KMS-11 (cell line): ENCODE measurements around the gene ADAM15.

Source experiments
- H2AFZ ChIP-seq: fragments of 200-600 bp; sonication (generic); 2 replicates; pipeline ENCODE4 v1.6.1; 2016; ENCODE audit warnings: antibody characterized with exemption, mixed run types, low read depth
- H3K27ac ChIP-seq: fragments of 200-600 bp; sonication (generic); 2 replicates; pipeline ENCODE4 v1.6.1; 2016; ENCODE audit warnings: mild to moderate bottlenecking, mixed run types
- H3K27me3 ChIP-seq: fragments of 200-600 bp; sonication (generic); 2 replicates; pipeline ENCODE4 v1.6.1; 2017; ENCODE audit warnings: mild to moderate bottlenecking, low read depth, mixed run types, moderate library complexity; ENCODE audit not compliant: insufficient read depth
- H3K36me3 ChIP-seq: fragments of 200-600 bp; sonication (generic); 2 replicates; pipeline ENCODE4 v1.6.1; 2017; ENCODE audit warnings: mild to moderate bottlenecking, mixed run types; ENCODE audit not compliant: insufficient read depth
- H3K4me1 ChIP-seq: fragments of 200-600 bp; sonication (generic); 2 replicates; pipeline ENCODE4 v1.6.1; 2016; ENCODE audit warnings: mild to moderate bottlenecking, low read depth, mixed run types; ENCODE audit not compliant: poor library complexity, severe bottlenecking
- H3K4me2 ChIP-seq: fragments of 200-600 bp; sonication (generic); 2 replicates; pipeline ENCODE4 v1.7.0; 2016; ENCODE audit warnings: mild to moderate bottlenecking, mixed run types
- H3K4me3 ChIP-seq: fragments of 200-600 bp; sonication (generic); IDR thresholded peaks from 2 replicates; pipeline ENCODE4 v1.6.1; 2017; ENCODE audit warnings: low read depth, low read length, mixed read lengths; ENCODE audit not compliant: insufficient read depth
- H3K79me2 ChIP-seq: fragments of 200-600 bp; sonication (generic); 2 replicates; pipeline ENCODE4 v1.6.1; 2016; ENCODE audit warnings: low read depth, mixed run types; ENCODE audit not compliant: insufficient read depth
- H3K9ac ChIP-seq: fragments of 200-600 bp; sonication (generic); 2 replicates; pipeline ENCODE4 v1.6.1; 2016; ENCODE audit warnings: mild to moderate bottlenecking, mixed run types
- H4K20me1 ChIP-seq: fragments of 200-600 bp; sonication (generic); 2 replicates; pipeline ENCODE4 v1.6.1; 2016; ENCODE audit warnings: mild to moderate bottlenecking, mixed run types; ENCODE audit not compliant: insufficient read depth
- TF ChIP-seq, protein P1 (sequence below): fragments of 200-600 bp; sonication (generic); conservative IDR thresholded peaks from 2 replicates; pipeline ENCODE4 v1.6.1; 2017; ENCODE audit warnings: low read depth, mild to moderate bottlenecking, antibody characterized with exemption, low read length, moderate library complexity, mixed read lengths

Gene ADAM15

DNA sequence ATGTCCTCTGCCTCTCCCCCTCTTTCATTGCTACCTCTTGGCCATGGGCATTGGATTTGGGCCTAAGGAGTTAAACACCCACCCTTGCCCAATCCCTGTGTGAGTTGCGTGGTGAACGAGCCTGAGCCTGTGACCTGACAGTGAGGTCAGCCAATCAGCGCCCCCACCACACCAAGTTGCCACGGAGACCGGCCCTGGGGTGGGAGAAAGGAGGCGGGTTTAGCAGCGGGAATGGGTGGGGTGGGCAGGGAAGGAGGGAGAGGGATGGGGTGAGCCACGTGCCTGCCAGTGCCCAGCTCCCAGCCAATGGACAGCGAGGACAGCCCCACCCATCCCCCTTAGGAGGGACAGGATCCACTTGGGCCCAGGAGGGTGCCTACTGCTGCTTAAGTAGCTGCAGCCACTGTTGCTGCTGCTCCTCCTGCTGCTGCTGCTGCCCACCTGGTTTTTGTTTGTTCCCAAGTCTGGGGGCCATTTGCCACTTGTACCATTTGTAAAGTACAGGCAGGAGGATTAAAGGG, 39.0 kb upstream of the ADAM15 start:
- peaks cover 7% of the 10 kb centered on the region; the same call in 1 of the 2 replicates for H3K36me3 ChIP-seq
- H3K9ac ChIP-seq: no peak overlapping the region
- no peaks in the 10 kb centered on the region for H3K27me3 ChIP-seq
- H3K4me3 ChIP-seq: no peak overlapping the region
- H3K79me2 ChIP-seq: peaks cover 15% of the 10 kb centered on the region; the same call in 1 of the 2 replicates
- no peak overlapping the region for H3K4me2 ChIP-seq
- no peak overlapping the region for H2AFZ ChIP-seq
- H3K27ac ChIP-seq: no peak overlapping the region; the same call in 1 of the 2 replicates
- H4K20me1 ChIP-seq: no peaks in the 10 kb centered on the region
- H3K4me1 ChIP-seq: peaks cover 17% of the 10 kb centered on the region
- TF ChIP-seq, protein P1, sequence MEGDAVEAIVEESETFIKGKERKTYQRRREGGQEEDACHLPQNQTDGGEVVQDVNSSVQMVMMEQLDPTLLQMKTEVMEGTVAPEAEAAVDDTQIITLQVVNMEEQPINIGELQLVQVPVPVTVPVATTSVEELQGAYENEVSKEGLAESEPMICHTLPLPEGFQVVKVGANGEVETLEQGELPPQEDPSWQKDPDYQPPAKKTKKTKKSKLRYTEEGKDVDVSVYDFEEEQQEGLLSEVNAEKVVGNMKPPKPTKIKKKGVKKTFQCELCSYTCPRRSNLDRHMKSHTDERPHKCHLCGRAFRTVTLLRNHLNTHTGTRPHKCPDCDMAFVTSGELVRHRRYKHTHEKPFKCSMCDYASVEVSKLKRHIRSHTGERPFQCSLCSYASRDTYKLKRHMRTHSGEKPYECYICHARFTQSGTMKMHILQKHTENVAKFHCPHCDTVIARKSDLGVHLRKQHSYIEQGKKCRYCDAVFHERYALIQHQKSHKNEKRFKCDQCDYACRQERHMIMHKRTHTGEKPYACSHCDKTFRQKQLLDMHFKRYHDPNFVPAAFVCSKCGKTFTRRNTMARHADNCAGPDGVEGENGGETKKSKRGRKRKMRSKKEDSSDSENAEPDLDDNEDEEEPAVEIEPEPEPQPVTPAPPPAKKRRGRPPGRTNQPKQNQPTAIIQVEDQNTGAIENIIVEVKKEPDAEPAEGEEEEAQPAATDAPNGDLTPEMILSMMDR: no peak

DNA sequence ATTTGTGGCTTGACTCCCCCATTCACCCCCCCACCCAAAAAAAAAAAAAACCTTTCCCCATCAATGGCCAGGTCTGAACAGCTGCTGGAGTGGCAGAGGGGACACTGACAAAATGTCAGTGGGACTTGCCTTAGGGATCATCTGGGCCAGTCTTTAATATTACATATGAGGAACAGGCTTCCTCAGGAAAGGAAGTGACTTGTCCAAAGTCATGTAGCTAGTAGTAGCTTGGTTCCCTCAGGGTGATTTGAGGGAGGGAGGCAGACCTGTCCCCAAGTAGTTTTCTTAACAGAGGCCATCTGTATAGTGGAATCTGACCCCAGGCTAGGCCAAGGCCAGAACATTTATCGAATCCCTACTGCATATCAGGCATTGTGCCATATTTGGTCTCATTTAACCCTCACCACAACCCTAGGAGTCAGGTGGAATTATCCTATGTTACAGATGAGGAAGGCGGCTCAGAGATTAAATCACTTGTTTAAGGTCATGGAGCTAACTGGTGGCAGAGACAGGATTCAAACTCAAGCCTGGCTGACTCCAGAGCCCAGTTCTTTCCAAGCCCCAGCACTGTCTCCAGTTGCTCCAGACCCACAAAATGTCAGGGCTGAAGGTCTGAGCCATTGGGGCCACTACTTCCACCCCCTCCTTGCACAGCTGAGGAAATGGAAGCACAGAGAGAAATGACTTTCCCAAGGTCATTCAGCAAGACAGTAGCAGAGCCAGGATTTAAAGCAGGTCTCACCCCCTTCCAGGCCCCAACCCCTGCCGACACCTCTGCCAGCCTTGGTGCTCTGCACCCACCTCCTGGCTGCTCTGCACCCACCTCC, 38.1 kb upstream of the ADAM15 start:
- Histone ChIP-seq H2AFZ (no peak overlapping the region), H3K4me2 (no peak overlapping the region), H3K27me3 (no peaks in the 10 kb centered on the region), H3K79me2 (peaks cover 6% of the 10 kb centered on the region; the same call in 1 of the 2 replicates), H3K36me3 (peaks cover 7% of the 10 kb centered on the region; the same call in 1 of the 2 replicates), H3K9ac (no peak overlapping the region), H3K4me3 (no peak overlapping the region), H3K27ac (peak overlapping the region; percentile 11; the same call in 1 of the 2 replicates), H3K4me1 (peaks cover 23% of the 10 kb centered on the region), H4K20me1 (no peaks in the 10 kb centered on the region)
- TF ChIP-seq, protein P1: no peak

DNA sequence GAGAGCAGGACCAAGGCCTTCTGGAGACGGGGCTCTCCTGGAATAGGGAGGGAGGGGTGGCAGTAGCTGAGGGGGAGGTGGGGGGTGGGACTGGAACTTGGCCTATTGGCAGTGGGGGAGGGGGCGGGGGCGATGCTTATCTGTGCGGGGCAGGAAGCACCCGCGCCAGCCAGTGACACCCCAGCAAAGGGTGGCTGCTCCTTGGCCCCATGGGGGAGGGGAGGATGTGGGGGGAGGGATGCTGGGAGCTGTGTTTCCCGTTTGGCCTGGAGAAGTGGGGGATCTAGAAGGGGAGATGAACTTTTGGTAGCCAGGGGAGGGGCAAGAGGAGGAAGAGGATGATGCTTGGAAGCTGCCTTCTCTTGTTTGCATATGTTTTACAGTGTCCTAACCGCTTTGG, 37.5 kb upstream of the ADAM15 start:
- Histone ChIP-seq H3K79me2 (peaks cover 6% of the 10 kb centered on the region; the same call in 1 of the 2 replicates), H2AFZ (no peak overlapping the region), H3K4me1 (peaks cover 28% of the 10 kb centered on the region), H3K27ac (no peak overlapping the region; the same call in 1 of the 2 replicates), H3K4me2 (no peak overlapping the region), H4K20me1 (no peaks in the 10 kb centered on the region), H3K36me3 (peaks cover 7% of the 10 kb centered on the region; the same call in 1 of the 2 replicates), H3K4me3 (no peak overlapping the region), H3K9ac (no peak overlapping the region), H3K27me3 (no peaks in the 10 kb centered on the region)
- TF ChIP-seq, protein P1: no peak

DNA sequence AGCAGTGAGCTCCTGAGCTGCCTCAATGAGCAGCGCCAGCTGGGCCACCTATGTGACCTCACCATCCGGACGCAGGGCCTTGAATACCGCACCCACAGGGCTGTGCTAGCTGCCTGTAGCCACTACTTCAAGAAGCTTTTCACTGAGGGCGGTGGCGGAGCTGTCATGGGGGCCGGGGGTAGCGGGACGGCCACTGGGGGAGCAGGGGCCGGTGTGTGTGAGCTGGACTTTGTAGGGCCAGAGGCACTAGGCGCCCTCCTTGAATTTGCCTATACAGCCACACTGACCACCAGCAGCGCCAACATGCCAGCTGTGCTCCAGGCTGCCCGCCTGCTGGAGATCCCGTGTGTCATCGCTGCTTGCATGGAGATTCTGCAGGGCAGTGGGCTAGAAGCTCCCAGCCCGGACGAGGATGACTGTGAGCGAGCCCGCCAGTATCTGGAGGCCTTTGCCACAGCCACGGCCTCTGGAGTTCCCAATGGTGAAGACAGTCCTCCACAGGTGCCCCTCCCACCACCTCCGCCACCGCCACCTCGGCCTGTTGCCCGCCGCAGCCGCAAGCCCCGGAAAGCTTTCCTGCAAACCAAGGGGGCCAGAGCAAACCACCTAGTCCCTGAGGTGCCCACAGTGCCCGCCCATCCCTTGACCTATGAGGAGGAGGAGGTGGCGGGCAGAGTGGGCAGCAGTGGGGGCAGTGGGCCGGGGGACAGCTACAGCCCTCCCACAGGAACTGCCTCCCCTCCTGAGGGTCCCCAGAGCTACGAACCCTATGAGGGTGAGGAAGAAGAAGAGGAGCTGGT, 36.2 kb upstream of the ADAM15 start:
- Histone ChIP-seq H2AFZ (no peak overlapping the region), H3K4me2 (no peak overlapping the region), H3K79me2 (no peaks in the 10 kb centered on the region; the same call in 1 of the 2 replicates), H3K27me3 (no peaks in the 10 kb centered on the region), H3K36me3 (peaks cover 7% of the 10 kb centered on the region; the same call in 1 of the 2 replicates), H3K9ac (no peak overlapping the region), H3K4me3 (no peak overlapping the region), H3K27ac (no peak overlapping the region; the same call in 1 of the 2 replicates), H3K4me1 (peaks cover 32% of the 10 kb centered on the region), H4K20me1 (no peaks in the 10 kb centered on the region)
- TF ChIP-seq, protein P1: no peak
